Endothelial cell of umbilical vein (primary cell): Measurements from ENCODE around the gene CHRND. TPM values are rescaled to one million over a fixed set of nuclear protein-coding genes. Genes with fewer than 3 reads are reported as not detected.

Experiments
- BruUV-seq: library from RNA; stranded (reverse); fragments of 400-500 nt; replicated peaks from 2 replicates; lab custom pipeline; 2021; lab: Mats Ljungman, UMichigan
- CTCF ChIA-PET: fragments of 300-600, 350-600 bp; sonication (Branson Sonifier 250); formaldehyde crosslinking; loops from one replicate; lab custom pipeline; 2021; ENCODE audit warnings: antibody characterized with exemption, inconsistent platforms; lab: Charles Lee
- POLR2A ChIA-PET: fragments of 300-600, 350-600 bp; sonication (Branson Sonifier 250); formaldehyde crosslinking; loops from one replicate; lab custom pipeline; 2021; ENCODE audit warnings: antibody characterized with exemption, inconsistent platforms; lab: Charles Lee
- DNase-seq: peaks from one replicate; pipeline ENCODE4 v3.0.0-alpha.2; 2011; ENCODE audit warnings: low read depth, low spot score
- FAIRE-seq: peaks from 2 replicates; lab custom pipeline; 2011; peaks lifted over from hg19 to GRCh38; lab: Jason Lieb, UNC
- H2AFZ ChIP-seq: 2 replicates; pipeline ENCODE4 v1.6.0; 2012; ENCODE audit warnings: low read depth, low read length, control low read depth, inconsistent platforms
- H3K27ac ChIP-seq: 2 replicates; pipeline ENCODE4 v1.5.1; 2011; ENCODE audit warnings: low read depth, mild to moderate bottlenecking, control low read depth, low read length, moderate library complexity; ENCODE audit not compliant: insufficient read depth
- H3K27me3 ChIP-seq, 2 experiments: 2 replicates each; pipeline versions ENCODE4 v1.6.0 to v1.6.1; 2011; ENCODE audit warnings: low read length in 2 of 2, mixed read lengths in 1 of 2; ENCODE audit not compliant: control insufficient read depth in 2 of 2, insufficient read depth in 2 of 2
- H3K36me3 ChIP-seq, 2 experiments: 2 replicates in 1 of 2; 3 replicates in 1 of 2; pipeline ENCODE4 v1.5.1; 2011; ENCODE audit warnings: low read length in 2 of 2, mild to moderate bottlenecking in 1 of 2, moderate library complexity in 1 of 2; ENCODE audit not compliant: control insufficient read depth in 2 of 2, insufficient read depth in 2 of 2; ENCODE audit errors: extremely low read depth in 1 of 2
- H3K4me1 ChIP-seq: 3 replicates; pipeline ENCODE4 v1.5.1; 2011; ENCODE audit warnings: mild to moderate bottlenecking, low read length; ENCODE audit not compliant: control insufficient read depth, insufficient read depth; ENCODE audit errors: extremely low read depth
- H3K4me2 ChIP-seq: 2 replicates; pipeline ENCODE4 v1.6.1; 2011; ENCODE audit warnings: low read length, control low read depth, mixed read lengths; ENCODE audit not compliant: insufficient read depth
- H3K4me3 ChIP-seq, 3 experiments: fragments of 200-600 bp in 1 of 3; sonication (generic), shearing (Covaris generic) in 1 of 3; replicated peaks in 1 of 3; 2 replicates each; pipeline ENCODE4 v1.5.1; 2011 to 2016; ENCODE audit warnings: control low read depth in 3 of 3, low read length in 3 of 3, mild to moderate bottlenecking in 2 of 3, inconsistent platforms in 1 of 3, low read depth in 1 of 3, moderate library complexity in 1 of 3; ENCODE audit not compliant: insufficient read depth in 1 of 3
- H3K79me2 ChIP-seq: 2 replicates; pipeline ENCODE4 v1.6.0; 2012; ENCODE audit warnings: low read length, inconsistent platforms; ENCODE audit not compliant: control insufficient read depth, insufficient read depth
- H3K9ac ChIP-seq: replicated peaks from 2 replicates; pipeline ENCODE3; 2011; ENCODE audit warnings: low read length, control low read depth; ENCODE audit not compliant: insufficient read depth; ENCODE audit errors: extremely low read depth
- H3K9me1 ChIP-seq: replicated peaks from 3 replicates; pipeline ENCODE4 v1.6.0; 2011; ENCODE audit warnings: mild to moderate bottlenecking, low read length; ENCODE audit not compliant: control insufficient read depth, insufficient read depth; ENCODE audit errors: extremely low read depth
- H3K9me3 ChIP-seq: replicated peaks from 2 replicates; pipeline ENCODE4 v1.5.1; 2012; ENCODE audit warnings: low read length, inconsistent platforms; ENCODE audit not compliant: control insufficient read depth, insufficient read depth
- H4K20me1 ChIP-seq: replicated peaks from 2 replicates; pipeline ENCODE3; 2011; ENCODE audit warnings: mild to moderate bottlenecking, low read length; ENCODE audit not compliant: control insufficient read depth, insufficient read depth; ENCODE audit errors: extremely low read depth
- CTCF ChIP-seq, 2 donors: IDR thresholded peaks; 1 replicate in 1 of 2; 2 replicates in 1 of 2; pipeline ENCODE4 v1.5.1; 2011; ENCODE audit warnings: low read length in 2 of 2, mild to moderate bottlenecking in 2 of 2, moderate library complexity in 2 of 2, control low read depth in 1 of 2, inconsistent platforms in 1 of 2, low read depth in 1 of 2; ENCODE audit not compliant: insufficient read depth in 1 of 2; ENCODE audit errors: extremely low read depth in 1 of 2
- FOS ChIP-seq: IDR thresholded peaks from 2 replicates; pipeline ENCODE4 v1.6.1; 2011; ENCODE audit warnings: mild to moderate bottlenecking, low read length, moderate library complexity, borderline replicate concordance; ENCODE audit not compliant: insufficient read depth
- GATA2 ChIP-seq: IDR thresholded peaks from 2 replicates; pipeline ENCODE4 v1.7.0; 2011; ENCODE audit warnings: low read depth, mild to moderate bottlenecking, moderate library complexity, mixed read lengths, low read length; ENCODE audit not compliant: insufficient read length, insufficient read depth
- JUN ChIP-seq: IDR thresholded peaks from 2 replicates; pipeline ENCODE4 v1.6.1; 2011; ENCODE audit warnings: borderline replicate concordance, low read depth; ENCODE audit not compliant: insufficient read length, insufficient read depth
- MAX ChIP-seq: IDR thresholded peaks from 2 replicates; pipeline ENCODE4 v1.6.1; 2011; ENCODE audit not compliant: insufficient read depth, insufficient read length
- MYC ChIP-seq: IDR thresholded peaks from one replicate; pipeline ENCODE4 v1.6.1; 2011; ENCODE audit warnings: mild to moderate bottlenecking, low read depth, low read length
- POLR2AphosphoS5 ChIP-seq: IDR thresholded peaks from 2 replicates; pipeline ENCODE4 v1.6.1; 2012; ENCODE audit warnings: low read depth, mild to moderate bottlenecking, control low read depth, low read length, moderate library complexity; ENCODE audit not compliant: insufficient read depth
- dilution Hi-C: fragments of 300-500 bp; cut with MboI; formaldehyde crosslinking; loops from one replicate; pipeline ENCODE4 v1.15.0; 2019; ENCODE audit warnings: low sequenced_read_pairs; ENCODE audit not compliant: extremely low pct_ligation_motif_present
- intact Hi-C: fragments of 100-400 bp; cut with micrococcal nuclease; formaldehyde crosslinking; loops from one replicate; pipeline ENCODE4 v1.10.0; 2022
- polyA plus RNA-seq, 4 experiments: library from polyadenylated mRNA; depleted of rRNA in 3 of 4; stranded (reverse) in 3 of 4; unstranded in 1 of 4; fragments of >200 nt; gene quantifications; 2 replicates each; pipeline versions ENCODE4 v1.2.1 to v1.2.3, GENCODE V29; 2011 to 2012; ENCODE audit warnings: missing spikeins in 1 of 4
- total RNA-seq: library from RNA; stranded (reverse); gene quantifications from 2 replicates; pipeline ENCODE4 v1.2.3, GENCODE V29; 2021

The CHRND gene
- total and polyA plus RNA-seq, 2 donors (not counting 3 experiments of a cell fraction or from before 2014, with no cell fraction given): not detected

GRCh38 chr2:232578626-232579025 lies 52.7 kb downstream of the CHRND start:
- POLR2A ChIA-PET: no interaction called here
- H3K36me3 ChIP-seq: peaks cover 0 to 16% of the 10 kb centered on the region in 2 experiments
- H3K27ac ChIP-seq: no peak overlapping the region
- intact Hi-C loops: no loop called here
- dilution Hi-C loops: no loop called here
- no peak overlapping the region for H2AFZ ChIP-seq
- no peaks in the 10 kb centered on the region for H3K79me2 ChIP-seq
- no peak overlapping the region for H3K4me2 ChIP-seq
- no peak overlapping the region for H3K9ac ChIP-seq
- H4K20me1 ChIP-seq: no peaks in the 10 kb centered on the region
- no peak for FAIRE-seq
- TF ChIP-seq FOS (no peak), GATA2 (no peak), MAX (no peak), MYC (no peak), JUN (no peak), POLR2AphosphoS5 (no peak), CTCF (IDR thresholded peaks at IDR 0.05; ENCODE audit: extremely low read depth in 1 of 2, insufficient read depth in 1 of 2, low read depth in 1 of 2, low read length in 2 of 2) (no peak)
- DNase-seq: no peak
- CTCF ChIA-PET: interaction anchor here (0.7 to 1.1 kb wide), 2 partner anchors 10 to 92 kb away, joined by 3 to 4 read pairs; no protein-coding TSS in a partner anchor
- BruUV-seq: no TSS peak
- no peak overlapping the region for H3K4me3 ChIP-seq
- H3K27me3 ChIP-seq: no peaks in the 10 kb centered on the region
- no peaks in the 10 kb centered on the region for H3K4me1 ChIP-seq
- no peaks in the 10 kb centered on the region for H3K9me3 ChIP-seq
- H3K9me1 ChIP-seq: no peaks in the 10 kb centered on the region
